ENCODE data around the gene AOC3. TPM values are rescaled to one million over a fixed set of nuclear protein-coding genes. Genes with fewer than 3 reads are reported as not detected.
A peak's percentile ranks its signal among the peaks of the same experiment; 100 is the strongest.

Gene AOC3
- total and polyA plus RNA-seq, 2 of the 13 experiments (the other 11 are each of a cell fraction or from before 2014, with no cell fraction given) = 8.7 to 51.7 TPM

GRCh38 chr17:42898147-42898811, 47.3 kb downstream of the AOC3 start (continued):
- TF ChIP-seq HNF1B (CRISPR knock-in tag; IDR thresholded peaks at IDR 0.05) (peak; percentile 76), ZNF816 (CRISPR knock-in tag; IDR thresholded peaks at IDR 0.05; ENCODE audit: borderline replicate concordance) (no peak), ZNF841 (CRISPR knock-in tag; IDR thresholded peaks at IDR 0.05; ENCODE audit: borderline replicate concordance) (no peak), ZNF430 (CRISPR knock-in tag; IDR thresholded peaks at IDR 0.05) (no peak), ZNF205 (CRISPR knock-in tag; IDR thresholded peaks at IDR 0.05) (no peak), SP140L (CRISPR knock-in tag; IDR thresholded peaks at IDR 0.05; ENCODE audit: borderline replicate concordance) (no peak), IKZF1 (IDR thresholded peaks at IDR 0.05) (no peak), ZNF878 (CRISPR knock-in tag; IDR thresholded peaks at IDR 0.05) (no peak), ZFY (CRISPR knock-in tag; IDR thresholded peaks at IDR 0.05) (no peak), ZBTB7A (CRISPR knock-in tag; IDR thresholded peaks at IDR 0.05) (0 out of 2 replicates have a peak, but pooled peaks have one; percentile 17), ZNF530 (CRISPR knock-in tag; IDR thresholded peaks at IDR 0.05; ENCODE audit: low read depth) (no peak), MLLT10 (CRISPR knock-in tag; IDR thresholded peaks at IDR 0.05) (no peak), XRCC5 (optimal IDR thresholded peaks at IDR 0.05; ENCODE audit: low read length) (no peak), ZBTB3 (CRISPR knock-in tag; IDR thresholded peaks at IDR 0.05; ENCODE audit: borderline replicate concordance, low read depth) (no peak), ZNF724P (CRISPR knock-in tag; IDR thresholded peaks at IDR 0.05; ENCODE audit: borderline replicate concordance) (0 out of 2 replicates have a peak, but pooled peaks have one; percentile 74), ZNF143 (CRISPR knock-in tag; IDR thresholded peaks at IDR 0.05) (peak; percentile 31; the same call in 1 of the 2 replicates), ZNF713 (CRISPR knock-in tag; IDR thresholded peaks at IDR 0.05) (no peak), ETS1 (CRISPR knock-in tag; IDR thresholded peaks at IDR 0.05) (no peak), ZNF558 (CRISPR knock-in tag; IDR thresholded peaks at IDR 0.05; ENCODE audit: borderline replicate concordance) (0 out of 2 replicates have a peak, but pooled peaks have one; percentile 65), ZNF574 (CRISPR knock-in tag; IDR thresholded peaks at IDR 0.05) (peak; percentile 48; the same call in 1 of the 2 replicates), SMAD1 (CRISPR knock-in tag; IDR thresholded peaks at IDR 0.05; ENCODE audit: borderline replicate concordance, low read depth) (peak; percentile 68; the same call in 1 of the 2 replicates), CHCHD3 (CRISPR knock-in tag; IDR thresholded peaks at IDR 0.05) (no peak), ZNF234 (CRISPR knock-in tag; conservative IDR thresholded peaks at IDR 0.05) (no peak), ZBTB25 (CRISPR knock-in tag; IDR thresholded peaks at IDR 0.05) (no peak), EHMT2 (IDR thresholded peaks at IDR 0.05; ENCODE audit: borderline replicate concordance, low read depth, low read length) (no peak)

Measured in HepG2 (cell line).